ENCODE measurements around the gene CPN1.

The CPN1 gene

GRCh38 chr10:100000109-100000644 lies 81.5 kb downstream of the CPN1 start:
- H3K4me1 ChIP-seq (ENCODE audit: control insufficient read depth, insufficient read depth, low read length, poor library complexity, severe bottlenecking): no peaks in the 10 kb centered on the region
- H3K27ac ChIP-seq (ENCODE audit: insufficient read depth, low read length, poor library complexity, severe bottlenecking): no peak overlapping the region
- H3K4me3 ChIP-seq (ENCODE audit: insufficient read depth, low read depth, low read length, poor library complexity, severe bottlenecking): no peak overlapping the region
- H3K9me3 ChIP-seq (ENCODE audit: control insufficient read depth, low read length): no peaks in the 10 kb centered on the region
- no peaks in the 10 kb centered on the region for H3K27me3 ChIP-seq (replicated peaks; ENCODE audit: control insufficient read depth, insufficient read depth, low read length, poor library complexity, severe bottlenecking)
- no peaks in the 10 kb centered on the region for H3K36me3 ChIP-seq (ENCODE audit: control insufficient read depth, insufficient read depth, low read length)
- DNase-seq: no peak

DNA sequence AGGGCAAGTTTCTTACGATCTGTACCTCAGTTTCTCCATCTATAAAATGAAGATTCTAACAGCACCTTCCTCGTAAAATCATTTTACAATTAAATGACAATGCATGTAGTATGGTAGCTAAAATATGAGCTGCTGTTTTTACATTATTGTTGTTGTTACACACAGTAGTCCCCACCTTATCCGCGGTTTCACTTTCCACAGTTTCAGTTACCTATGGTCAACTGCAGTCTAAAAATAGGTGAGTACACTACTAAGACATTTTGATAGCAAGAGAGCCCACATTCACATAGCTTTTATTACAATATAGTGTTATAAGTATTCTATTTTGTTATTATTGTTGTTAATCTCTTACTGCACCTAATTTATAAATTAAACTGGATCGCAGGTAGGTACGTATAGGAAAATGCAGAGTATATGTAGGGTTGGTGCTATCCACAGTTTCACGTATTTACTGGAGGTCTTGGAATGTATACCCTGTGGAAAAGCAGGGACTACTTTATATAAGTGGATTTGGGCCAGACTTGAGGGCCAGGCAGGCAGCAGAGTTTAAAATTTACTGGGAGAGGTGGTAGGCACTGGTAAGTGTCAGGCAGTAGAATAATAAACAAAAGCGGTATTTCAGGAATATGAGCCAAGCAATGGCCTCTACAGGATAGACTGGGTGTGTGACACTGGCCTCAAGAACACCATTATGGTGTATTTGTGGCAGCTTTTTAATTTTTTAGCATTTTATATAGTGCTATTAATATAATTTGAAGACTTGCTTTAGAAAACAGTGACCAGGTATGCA lies 82.2 kb downstream of the CPN1 start:
- H3K4me1 ChIP-seq (ENCODE audit: control insufficient read depth, insufficient read depth, low read length, poor library complexity, severe bottlenecking): peaks cover under 1% of the 10 kb centered on the region
- H3K36me3 ChIP-seq (ENCODE audit: control insufficient read depth, insufficient read depth, low read length): no peaks in the 10 kb centered on the region
- H3K27ac ChIP-seq (ENCODE audit: insufficient read depth, low read length, poor library complexity, severe bottlenecking): no peak overlapping the region
- H3K27me3 ChIP-seq (replicated peaks; ENCODE audit: control insufficient read depth, insufficient read depth, low read length, poor library complexity, severe bottlenecking): no peaks in the 10 kb centered on the region
- no peak for DNase-seq
- H3K4me3 ChIP-seq (ENCODE audit: insufficient read depth, low read depth, low read length, poor library complexity, severe bottlenecking): no peak overlapping the region
- no peaks in the 10 kb centered on the region for H3K9me3 ChIP-seq (ENCODE audit: control insufficient read depth, low read length)

- H3K4me3 ChIP-seq (ENCODE audit: insufficient read depth, low read depth, low read length, poor library complexity, severe bottlenecking): no peak overlapping the region
- no peak for DNase-seq
- H3K9me3 ChIP-seq (ENCODE audit: control insufficient read depth, low read length): no peaks in the 10 kb centered on the region
- H3K27ac ChIP-seq (ENCODE audit: insufficient read depth, low read length, poor library complexity, severe bottlenecking): no peak overlapping the region
- H3K36me3 ChIP-seq (ENCODE audit: control insufficient read depth, insufficient read depth, low read length): no peaks in the 10 kb centered on the region
- H3K4me1 ChIP-seq (ENCODE audit: control insufficient read depth, insufficient read depth, low read length, poor library complexity, severe bottlenecking): peaks cover 4% of the 10 kb centered on the region
- H3K27me3 ChIP-seq (replicated peaks; ENCODE audit: control insufficient read depth, insufficient read depth, low read length, poor library complexity, severe bottlenecking): no peaks in the 10 kb centered on the region
Measured at GRCh38 chr10:99998889-99999288, 82.8 kb downstream of the CPN1 start.

DNA sequence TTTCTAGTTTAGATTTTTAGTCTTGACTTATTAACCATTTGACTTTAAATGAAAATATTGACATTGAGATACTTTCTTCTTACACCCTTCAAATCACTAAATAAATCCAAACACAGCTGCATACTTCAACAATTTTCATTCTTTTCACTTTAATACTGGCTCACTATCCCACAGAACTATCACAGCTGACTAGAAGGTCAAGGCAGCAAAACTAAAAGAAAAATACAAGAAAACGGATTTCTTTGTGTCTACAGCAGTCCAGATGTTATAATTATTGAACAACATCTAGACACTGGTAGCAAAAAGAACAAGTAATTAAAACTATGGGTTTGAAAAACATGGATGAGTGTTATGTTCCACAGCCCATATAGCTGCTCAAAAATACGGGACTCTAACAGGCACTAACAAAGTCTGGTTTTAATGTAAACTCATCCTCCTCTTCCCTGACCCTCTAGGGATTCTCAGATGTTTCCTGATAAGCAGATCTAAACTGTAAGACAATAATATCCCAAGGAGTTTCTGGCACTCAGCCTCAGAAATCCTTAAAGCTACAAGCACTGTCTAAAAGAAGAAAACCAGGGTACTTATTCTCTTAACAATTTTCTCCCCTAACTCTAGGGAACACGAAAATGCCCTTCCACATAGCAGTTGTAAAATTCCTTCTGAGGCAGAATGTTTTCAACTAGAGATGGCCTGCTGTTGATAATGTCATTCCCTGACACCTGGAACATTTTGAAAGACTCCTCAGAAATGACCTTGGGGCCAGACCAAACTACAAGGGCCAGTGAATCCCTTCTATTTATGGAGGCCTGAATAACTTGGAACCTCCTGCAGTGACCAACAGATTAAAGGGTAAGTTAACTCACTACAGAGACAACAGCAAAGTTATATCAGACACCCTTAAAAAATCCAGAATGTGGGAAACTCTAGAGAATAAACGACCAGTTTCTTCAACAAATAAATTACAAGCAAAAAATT lies 84.7 kb downstream of the CPN1 start:
- Histone ChIP-seq H3K27ac (ENCODE audit: insufficient read depth, low read length, poor library complexity, severe bottlenecking) (no peak overlapping the region), H3K36me3 (ENCODE audit: control insufficient read depth, insufficient read depth, low read length) (no peaks in the 10 kb centered on the region), H3K9me3 (ENCODE audit: control insufficient read depth, low read length) (no peaks in the 10 kb centered on the region), H3K4me3 (ENCODE audit: insufficient read depth, low read depth, low read length, poor library complexity, severe bottlenecking) (no peak overlapping the region), H3K27me3 (replicated peaks; ENCODE audit: control insufficient read depth, insufficient read depth, low read length, poor library complexity, severe bottlenecking) (no peaks in the 10 kb centered on the region), H3K4me1 (ENCODE audit: control insufficient read depth, insufficient read depth, low read length, poor library complexity, severe bottlenecking) (peaks cover 4% of the 10 kb centered on the region)
- no peak for DNase-seq

- Histone ChIP-seq H3K4me1 (ENCODE audit: control insufficient read depth, insufficient read depth, low read length, poor library complexity, severe bottlenecking) (peaks cover 4% of the 10 kb centered on the region), H3K9me3 (ENCODE audit: control insufficient read depth, low read length) (no peaks in the 10 kb centered on the region), H3K27me3 (replicated peaks; ENCODE audit: control insufficient read depth, insufficient read depth, low read length, poor library complexity, severe bottlenecking) (no peaks in the 10 kb centered on the region), H3K27ac (ENCODE audit: insufficient read depth, low read length, poor library complexity, severe bottlenecking) (no peak overlapping the region), H3K36me3 (ENCODE audit: control insufficient read depth, insufficient read depth, low read length) (no peaks in the 10 kb centered on the region), H3K4me3 (ENCODE audit: insufficient read depth, low read depth, low read length, poor library complexity, severe bottlenecking) (no peak overlapping the region)
- no peak for DNase-seq
Measured at GRCh38 chr10:99995713-99996112, 86.0 kb downstream of the CPN1 start.

DNA sequence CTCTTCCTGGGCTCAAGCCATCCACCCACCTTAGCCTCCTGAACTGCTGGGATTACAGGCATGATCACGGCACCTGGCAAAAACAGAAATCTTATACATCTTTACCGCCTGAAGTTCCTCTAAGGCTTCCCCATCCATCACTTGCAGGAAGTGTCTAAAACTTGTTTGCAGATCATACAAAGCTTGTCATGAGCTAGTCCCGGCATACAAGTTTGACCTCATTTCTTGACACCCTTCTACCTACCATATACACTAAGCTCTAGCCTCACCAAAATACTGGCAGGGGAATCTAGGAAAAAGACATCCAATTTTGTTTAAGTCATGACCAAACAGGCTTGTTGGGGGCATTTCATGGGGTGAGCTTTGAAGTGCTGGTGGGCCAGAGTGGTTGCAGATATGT lies 86.4 kb downstream of the CPN1 start:
- H3K27me3 ChIP-seq (replicated peaks; ENCODE audit: control insufficient read depth, insufficient read depth, low read length, poor library complexity, severe bottlenecking): no peaks in the 10 kb centered on the region
- H3K9me3 ChIP-seq (ENCODE audit: control insufficient read depth, low read length): no peaks in the 10 kb centered on the region
- no peak overlapping the region for H3K27ac ChIP-seq (ENCODE audit: insufficient read depth, low read length, poor library complexity, severe bottlenecking)
- no peak for DNase-seq
- H3K36me3 ChIP-seq (ENCODE audit: control insufficient read depth, insufficient read depth, low read length): no peaks in the 10 kb centered on the region
- peaks cover 4% of the 10 kb centered on the region for H3K4me1 ChIP-seq (ENCODE audit: control insufficient read depth, insufficient read depth, low read length, poor library complexity, severe bottlenecking)
- H3K4me3 ChIP-seq (ENCODE audit: insufficient read depth, low read depth, low read length, poor library complexity, severe bottlenecking): no peak overlapping the region

DNA sequence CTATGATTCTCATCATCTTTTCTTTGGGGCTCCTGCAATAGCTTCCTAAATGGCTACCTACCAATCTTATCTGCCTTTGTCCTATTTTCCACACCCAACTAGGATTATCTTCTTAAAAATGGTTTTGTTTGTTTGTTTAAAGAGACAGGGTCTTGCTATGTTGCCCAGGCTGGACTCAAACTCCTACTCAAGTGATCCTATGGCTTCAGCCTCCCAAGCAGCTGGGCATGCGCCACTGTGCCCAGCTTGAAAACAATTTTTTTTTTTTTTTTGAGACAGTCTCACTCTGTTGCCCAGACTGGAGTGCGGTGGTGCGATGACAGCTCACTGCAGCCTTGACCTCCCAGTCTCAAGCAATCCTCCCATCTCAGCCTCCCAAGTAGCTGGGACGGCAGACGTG lies 86.9 kb downstream of the CPN1 start:
- Histone ChIP-seq H3K4me1 (ENCODE audit: control insufficient read depth, insufficient read depth, low read length, poor library complexity, severe bottlenecking) (peaks cover 4% of the 10 kb centered on the region), H3K27me3 (replicated peaks; ENCODE audit: control insufficient read depth, insufficient read depth, low read length, poor library complexity, severe bottlenecking) (no peaks in the 10 kb centered on the region), H3K4me3 (ENCODE audit: insufficient read depth, low read depth, low read length, poor library complexity, severe bottlenecking) (no peak overlapping the region), H3K36me3 (ENCODE audit: control insufficient read depth, insufficient read depth, low read length) (no peaks in the 10 kb centered on the region), H3K27ac (ENCODE audit: insufficient read depth, low read length, poor library complexity, severe bottlenecking) (no peak overlapping the region), H3K9me3 (ENCODE audit: control insufficient read depth, low read length) (no peaks in the 10 kb centered on the region)
- DNase-seq: no peak

GRCh38 chr10:99993701-99994689 lies 87.7 kb downstream of the CPN1 start:
- Histone ChIP-seq H3K4me3 (ENCODE audit: insufficient read depth, low read depth, low read length, poor library complexity, severe bottlenecking) (no peak overlapping the region), H3K36me3 (ENCODE audit: control insufficient read depth, insufficient read depth, low read length) (no peaks in the 10 kb centered on the region), H3K4me1 (ENCODE audit: control insufficient read depth, insufficient read depth, low read length, poor library complexity, severe bottlenecking) (peaks cover 4% of the 10 kb centered on the region), H3K27me3 (replicated peaks; ENCODE audit: control insufficient read depth, insufficient read depth, low read length, poor library complexity, severe bottlenecking) (no peaks in the 10 kb centered on the region), H3K9me3 (ENCODE audit: control insufficient read depth, low read length) (no peaks in the 10 kb centered on the region), H3K27ac (ENCODE audit: insufficient read depth, low read length, poor library complexity, severe bottlenecking) (no peak overlapping the region)
- peak in 2 of 3 donors; percentile 8 to 10 for DNase-seq

All from effector memory CD4-positive, alpha-beta T cell (primary cell).